Body of pancreas (tissue), 4 donors: ENCODE data around the gene CD164. TPM values are rescaled to one million over a fixed set of nuclear protein-coding genes. Genes with fewer than 3 reads are reported as not detected.
A peak's percentile ranks its signal among the peaks of the same experiment; 100 is the strongest.

Experiments
- ATAC-seq: fragments of 150-250 bp; one replicate; pipeline ENCODE4 v1.9.1; 2016
- DNase-seq, 4 donors: peaks; one replicate each; pipeline ENCODE4 v3.0.0-alpha.2; 2019
- H3K27ac ChIP-seq, 4 donors: fragments of 200-600 bp; sonication (generic); 1 replicate in 3 of 4; 2 replicates in 1 of 4; pipeline versions ENCODE4 v1.5.1 to v1.6.1; 2016 to 2019; ENCODE audit warnings: mild to moderate bottlenecking in 1 of 4, mixed read lengths in 1 of 4, moderate library complexity in 1 of 4
- H3K27me3 ChIP-seq, 2 donors: fragments of 200-600 bp; sonication (generic); one replicate each; pipeline ENCODE4 v1.6.0; 2016; ENCODE audit warnings: mild to moderate bottlenecking in 1 of 2
- H3K36me3 ChIP-seq, 2 donors: fragments of 200-600 bp; sonication (generic); replicated peaks in 1 of 2; 2 replicates each; pipeline ENCODE4 v1.5.1; 2016; ENCODE audit warnings: low read depth in 2 of 2; ENCODE audit not compliant: insufficient read depth in 1 of 2
- H3K4me1 ChIP-seq: fragments of 200-600 bp; sonication (generic); one replicate; pipeline ENCODE4 v1.6.0; 2016
- H3K4me3 ChIP-seq, 2 donors: fragments of 200-600 bp; sonication (generic); 1 replicate in 1 of 2; 2 replicates in 1 of 2; pipeline ENCODE4 v1.5.1; 2016 to 2019
- H3K9me3 ChIP-seq, 3 donors: fragments of 200-600 bp; sonication (generic); 1 replicate in 2 of 3; 2 replicates in 1 of 3; pipeline ENCODE4 v1.5.1; 2016
- CTCF ChIP-seq, 7 experiments: fragments of 450-650 bp in 4 of 7; fragments of 200-600 bp in 3 of 7; sonication (generic) in 3 of 7; IDR thresholded peaks; one replicate each; pipeline ENCODE4 v1.5.1; 2016 to 2019; ENCODE audit warnings: antibody characterized with exemption in 7 of 7
- POLR2A ChIP-seq, 3 donors: fragments of 450-650 bp; IDR thresholded peaks; one replicate each; pipeline ENCODE4 v1.6.1; 2016; ENCODE audit warnings: antibody characterized with exemption in 3 of 3, mild to moderate bottlenecking in 2 of 3
- WGBS, 2 donors: methylation state at CpG; one replicate each; pipeline ENCODE4 v1.1.5; 2017; 5-methylcytosine and 5-hydroxymethylcytosine counted together
- intact Hi-C: fragments of 100-400 bp; cut with DNase I; formaldehyde crosslinking; loops from one replicate; pipeline ENCODE4 v1.15.1; 2023
- total RNA-seq, 2 donors: library from RNA; depleted of rRNA; stranded (reverse); fragments of >200 nt; gene quantifications; one replicate each; pipeline ENCODE4 v1.1.0, GENCODE V29; 2016

CD164 gene
- total RNA-seq, 2 donors from 2014 or later, result 97.9 to 183 TPM

DNA sequence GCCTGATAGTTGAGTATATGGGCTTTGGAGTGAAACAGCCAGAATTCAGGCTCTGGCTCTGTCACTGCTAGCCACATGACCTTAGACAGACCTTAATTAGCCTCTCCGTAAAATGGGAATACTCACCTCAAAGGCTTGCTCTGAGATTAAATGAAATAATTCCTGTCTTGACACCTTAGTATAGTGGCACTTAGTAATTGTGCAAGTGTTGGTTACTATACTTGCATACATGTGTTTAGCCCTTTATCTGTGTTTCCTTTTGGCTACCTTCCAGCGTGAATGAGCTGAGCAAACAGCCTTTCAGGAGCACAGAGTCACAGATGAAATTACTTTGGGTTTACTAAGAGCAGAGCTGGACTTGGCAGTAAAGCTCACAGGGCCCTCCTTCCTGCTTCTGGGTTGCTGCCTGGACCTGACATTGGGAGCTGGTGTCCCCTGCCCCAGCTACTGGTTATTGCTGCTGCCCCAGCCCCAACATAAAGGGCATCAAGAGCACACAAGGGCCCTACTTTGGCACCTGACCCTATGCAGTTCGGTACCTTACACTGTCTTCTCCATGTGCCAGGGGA, 32.8 kb downstream of the CD164 start:
- peak overlapping the region; percentile 62 to 79 (median 70) for H3K27ac ChIP-seq
- H3K4me1 ChIP-seq, result peaks cover 17% of the 10 kb centered on the region
- peak in 1 of 3 donors; percentile 15 for TF ChIP-seq POLR2A (IDR thresholded peaks at IDR 0.05)
- TF ChIP-seq CTCF (IDR thresholded peaks at IDR 0.05), result no peak
- no peaks in the 10 kb centered on the region for H3K36me3 ChIP-seq
- intact Hi-C loops, result no loop called here
- no peaks in the 10 kb centered on the region for H3K27me3 ChIP-seq
- no peaks in the 10 kb centered on the region for H3K9me3 ChIP-seq
- H3K4me3 ChIP-seq, result no peak overlapping the region
- DNase-seq (peak; percentile 61 to 89 (median 78)), ATAC-seq (peak; percentile 97)
- whole genome bisulfite sequencing, 2 donors, result 4 to 11% methylated on average over 3 of the region's 3 CpGs

DNA sequence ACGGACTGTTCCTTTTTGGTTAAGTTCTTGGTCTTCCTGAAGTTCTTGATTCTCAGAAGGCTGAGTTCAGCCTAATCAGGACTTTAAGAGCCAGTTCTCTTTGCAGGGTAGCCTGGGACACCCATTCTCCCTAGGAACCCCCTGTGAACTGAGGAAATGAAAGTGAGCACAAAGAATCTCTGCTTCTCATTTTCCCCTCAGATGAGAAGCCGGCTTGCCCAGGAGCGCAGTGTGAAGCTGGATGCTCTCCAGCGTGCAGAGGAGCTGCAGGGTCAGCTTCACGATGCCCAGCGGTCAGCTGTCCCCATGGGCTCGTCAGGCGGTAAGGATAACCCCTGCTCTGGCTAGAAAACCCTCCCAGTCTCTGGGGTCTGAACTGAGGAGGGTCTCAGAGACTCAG, 34.0 kb downstream of the CD164 start:
- Histone ChIP-seq H3K4me3 (no peak overlapping the region), H3K27me3 (no peaks in the 10 kb centered on the region), H3K27ac (no peak overlapping the region), H3K36me3 (no peaks in the 10 kb centered on the region), H3K9me3 (no peaks in the 10 kb centered on the region), H3K4me1 (peaks cover 17% of the 10 kb centered on the region)
- TF ChIP-seq CTCF (IDR thresholded peaks at IDR 0.05), result no peak
- TF ChIP-seq POLR2A (IDR thresholded peaks at IDR 0.05), result no peak
- DNase-seq (no peak), ATAC-seq (no peak)
- intact Hi-C loops, result no loop called here
- whole genome bisulfite sequencing, 2 donors, result 74 to 89% methylated on average over 3 to 8 of the region's 8 CpGs

DNA sequence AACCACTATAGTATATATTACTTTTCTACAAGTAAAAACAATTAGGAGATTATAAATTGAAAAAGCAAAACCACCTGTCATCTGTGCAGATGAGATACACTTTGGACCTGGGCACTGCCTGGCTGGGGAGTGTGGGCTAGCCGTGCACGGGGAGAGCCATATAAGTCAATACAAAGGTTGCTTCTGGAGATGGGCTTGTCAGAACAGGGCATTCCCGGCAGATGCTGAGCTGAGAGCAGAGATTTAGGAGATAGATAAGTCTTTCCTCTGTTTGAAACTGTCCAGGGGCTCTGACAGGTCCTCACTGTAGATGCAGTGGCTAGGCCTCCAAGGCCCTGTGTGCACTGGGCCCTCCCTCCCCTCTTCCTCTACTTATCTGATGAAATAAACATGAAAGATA, 34.5 kb downstream of the CD164 start:
- Histone ChIP-seq H3K9me3 (no peaks in the 10 kb centered on the region), H3K4me1 (peaks cover 17% of the 10 kb centered on the region), H3K27me3 (no peaks in the 10 kb centered on the region), H3K27ac (no peak overlapping the region), H3K36me3 (no peaks in the 10 kb centered on the region), H3K4me3 (no peak overlapping the region)
- no peak for TF ChIP-seq POLR2A (IDR thresholded peaks at IDR 0.05)
- no peak for TF ChIP-seq CTCF (IDR thresholded peaks at IDR 0.05)
- intact Hi-C loops, result no loop called here
- ATAC-seq (no peak), DNase-seq (no peak)
- 81 to 86% methylated on average over 3 of the region's 3 CpGs for WGBS, 2 donors

DNA sequence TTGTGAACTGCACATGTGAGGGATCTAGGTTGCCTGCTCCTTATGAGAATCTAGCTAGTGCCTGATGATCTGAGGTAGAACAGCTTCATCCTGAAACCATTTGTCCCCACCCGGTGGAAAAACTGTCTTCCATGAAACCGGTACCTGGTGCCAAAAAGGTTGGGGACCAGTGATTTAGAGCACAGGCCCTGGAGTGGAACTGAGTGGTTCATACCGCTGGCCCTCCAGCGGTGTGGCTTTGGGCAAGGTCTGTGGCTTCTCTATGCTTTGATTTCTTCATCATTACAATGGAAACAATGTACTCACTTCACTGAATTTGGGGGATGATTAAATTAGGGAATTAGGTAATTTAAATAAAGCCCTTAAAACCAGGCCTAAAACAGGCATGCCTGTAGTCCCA, 36.3 kb downstream of the CD164 start:
- Histone ChIP-seq H3K4me3 (no peak overlapping the region), H3K27ac (no peak overlapping the region), H3K27me3 (no peaks in the 10 kb centered on the region), H3K9me3 (no peaks in the 10 kb centered on the region), H3K36me3 (no peaks in the 10 kb centered on the region), H3K4me1 (peaks cover 17% of the 10 kb centered on the region)
- intact Hi-C loops, result no loop called here
- no peak for DNase-seq
- TF ChIP-seq CTCF (IDR thresholded peaks at IDR 0.05) (no peak), POLR2A (IDR thresholded peaks at IDR 0.05) (no peak)
- 93 to 100% methylated on average over 4 of the region's 4 CpGs for WGBS, 2 donors
- ATAC-seq, result no peak

DNA sequence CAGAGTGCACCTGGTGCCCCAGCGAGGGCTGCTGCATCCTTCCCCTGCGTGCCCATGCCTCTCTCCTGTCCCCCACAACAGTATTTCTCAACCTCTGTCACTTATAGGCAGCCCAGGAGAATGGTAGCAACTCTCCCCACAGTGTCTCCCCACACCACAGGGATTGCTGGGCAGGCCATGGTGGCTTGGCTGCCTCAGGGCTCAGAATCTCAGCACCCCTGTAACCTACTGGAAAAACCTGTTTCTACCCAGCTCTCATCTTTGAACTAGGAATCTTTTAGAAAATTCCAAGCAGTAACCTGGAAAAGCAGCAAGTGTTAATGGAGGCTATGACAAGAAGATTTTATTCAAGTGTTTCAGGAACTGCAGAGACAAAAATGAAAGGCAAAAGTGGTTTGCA, 38.0 kb downstream of the CD164 start:
- 85 to 96% methylated on average over 2 of the region's 2 CpGs for WGBS, 2 donors
- Histone ChIP-seq H3K4me3 (no peak overlapping the region), H3K9me3 (no peaks in the 10 kb centered on the region), H3K27ac (no peak overlapping the region), H3K4me1 (peaks cover 13% of the 10 kb centered on the region), H3K36me3 (no peaks in the 10 kb centered on the region), H3K27me3 (no peaks in the 10 kb centered on the region)
- no peak for ATAC-seq
- TF ChIP-seq CTCF (IDR thresholded peaks at IDR 0.05) (no peak), POLR2A (IDR thresholded peaks at IDR 0.05) (no peak)
- intact Hi-C loops, result no loop called here
- no peak for DNase-seq
